SHP77 (cell line): ENCODE measurements around the gene INSL3.
"Not testable (repeated sequence)": the region's sequence is repeated elsewhere in the genome, so short reads cannot be mapped to it uniquely, and the experiment has no call there.

Experiments
- DNase-seq, 2 experiments: peaks; one replicate each; lab custom pipeline; 2025; lab: John Stamatoyannopoulos, UW

Gene INSL3

DNA sequence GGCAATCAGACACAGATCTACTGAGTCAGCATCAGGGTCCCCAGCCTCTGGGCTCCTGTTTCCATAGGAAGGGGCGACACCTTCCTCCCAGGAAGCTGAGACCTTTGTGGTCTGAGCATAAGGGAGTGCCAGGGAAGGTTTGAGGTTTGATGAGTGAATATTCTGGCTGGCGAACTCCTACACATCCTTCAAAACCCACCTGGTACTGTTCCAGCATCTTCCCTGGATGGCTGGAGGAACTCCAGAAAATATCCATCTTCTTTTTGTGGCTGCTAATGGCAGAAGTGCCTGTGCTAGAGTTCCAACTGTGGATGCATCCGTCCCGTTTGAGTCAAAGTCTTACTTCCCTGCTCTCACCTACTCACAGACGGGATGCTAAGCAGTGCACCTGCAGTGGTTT, 9.2 kb downstream of the INSL3 start:
- no peak for DNase-seq

GRCh38 chr19:17811681-17812080, 9.6 kb downstream of the INSL3 start:
- DNase-seq = no peak

- DNase-seq = no peak
Measured at GRCh38 chr19:17811103-17811502, 10.2 kb downstream of the INSL3 start.

- no peak for DNase-seq
Measured at GRCh38 chr19:17807731-17808316, 13.5 kb downstream of the INSL3 start.

DNA sequence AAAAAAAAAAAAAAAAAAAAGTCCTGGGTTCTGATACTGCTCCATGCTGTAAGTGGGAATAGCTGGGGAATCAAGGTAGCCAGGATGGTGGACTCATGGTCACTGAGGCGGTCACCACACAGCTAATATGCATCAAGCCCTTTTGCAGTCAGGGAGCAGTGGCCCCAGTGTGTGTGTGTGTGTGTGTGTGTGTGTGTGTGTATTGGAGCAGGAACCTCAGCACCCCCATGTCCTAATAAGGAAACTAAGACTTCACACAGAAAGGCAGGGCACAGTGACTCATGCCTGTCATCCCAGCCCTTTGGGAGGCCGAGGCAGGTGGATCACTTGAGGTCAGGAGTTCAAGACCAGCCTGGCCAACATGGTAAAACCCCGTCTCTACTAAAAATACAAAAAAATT, 14.4 kb downstream of the INSL3 start:
- DNase-seq = no peak

DNA sequence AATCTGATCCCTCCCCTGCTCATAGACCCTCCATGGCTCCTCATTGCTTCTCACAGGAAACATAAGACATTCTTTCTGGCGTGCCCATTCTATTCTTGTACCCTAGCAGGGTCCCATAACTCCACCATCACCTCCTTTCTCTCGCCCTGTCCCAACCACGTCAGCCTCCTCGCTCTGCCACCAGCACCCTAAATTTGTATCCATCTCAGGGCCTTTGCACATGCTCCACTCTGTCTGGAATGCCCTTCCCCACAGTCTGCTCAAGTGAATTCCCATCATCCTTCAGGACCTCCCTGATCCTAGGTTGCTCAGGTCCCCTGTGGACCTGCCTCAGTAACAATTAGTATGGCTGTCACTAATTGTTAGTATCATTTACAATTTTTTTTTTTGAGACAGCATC, 15.9 kb downstream of the INSL3 start:
- no peak for DNase-seq

DNA sequence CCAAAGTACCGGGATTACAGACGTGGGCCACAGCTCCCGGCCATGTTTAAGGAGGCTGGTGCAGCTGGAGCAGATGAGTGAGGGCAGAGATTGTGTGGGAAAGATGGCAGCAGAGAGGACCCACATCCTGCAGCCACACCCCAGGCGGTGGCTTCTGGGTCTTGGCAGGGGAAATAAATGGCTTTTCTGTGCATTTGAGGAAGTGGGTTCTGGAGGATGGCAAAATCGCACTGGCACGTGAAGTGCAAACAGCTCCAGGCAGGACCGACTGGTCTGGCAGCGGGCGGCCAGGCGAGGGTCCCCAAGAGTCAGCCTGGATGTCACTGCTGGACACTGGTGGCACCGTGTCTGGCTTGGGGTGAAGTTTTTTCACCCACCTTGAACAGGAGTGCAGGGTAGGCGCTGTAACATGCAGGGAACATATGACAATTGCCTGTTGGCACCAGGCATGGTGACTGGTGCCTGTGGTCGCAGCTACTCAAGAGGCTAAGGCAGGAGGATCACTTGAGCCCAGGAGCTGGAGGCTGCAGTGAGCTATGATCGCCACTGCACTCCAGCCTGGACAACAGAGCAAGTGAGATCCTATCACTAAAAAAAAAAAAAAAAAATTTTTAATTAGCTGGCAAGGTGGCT, 17.9 kb downstream of the INSL3 start:
- no peak for DNase-seq

- no peak for DNase-seq
Measured at GRCh38 chr19:17802137-17802858, 19.0 kb downstream of the INSL3 start.

- not testable (repeated sequence) for DNase-seq
Measured at GRCh38 chr19:17798599-17798998, 22.7 kb downstream of the INSL3 start.

DNA sequence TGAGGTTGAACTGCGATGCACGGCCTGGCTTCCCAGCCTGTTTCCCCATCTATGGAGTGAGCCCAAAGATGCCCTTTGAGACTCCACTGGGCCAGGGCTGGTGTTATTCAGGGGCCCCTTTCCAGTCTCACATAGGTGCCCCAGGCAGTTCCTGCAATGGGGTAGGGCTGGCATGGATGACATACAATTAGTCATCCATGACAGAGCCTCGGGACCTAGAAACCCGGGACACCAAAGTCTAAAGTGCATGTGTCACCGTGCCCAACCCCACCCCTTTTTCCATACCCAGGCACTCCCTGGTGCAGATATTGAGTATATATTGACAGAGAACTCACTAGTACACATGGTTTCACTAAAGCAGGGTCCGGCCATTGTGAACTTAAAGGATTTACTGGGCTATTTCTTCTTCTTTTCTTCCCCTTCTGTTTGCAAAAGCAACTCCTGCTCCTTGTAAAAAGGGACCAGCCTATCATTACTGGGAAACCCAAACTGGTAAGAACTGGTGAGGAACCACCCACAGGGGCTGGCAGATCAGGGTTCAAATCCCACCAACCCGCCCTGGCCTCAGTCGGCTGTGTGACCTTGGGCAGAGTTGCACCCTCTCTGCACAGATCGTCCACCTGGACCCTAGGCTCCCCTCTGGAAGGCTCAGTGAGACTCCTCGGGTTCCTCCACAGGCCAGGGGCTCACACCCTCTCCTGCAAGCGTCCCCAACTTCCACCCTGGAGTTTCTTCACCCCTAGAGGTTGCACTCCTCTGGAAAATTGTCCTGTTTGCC, 23.7 kb downstream of the INSL3 start:
- DNase-seq = no peak

DNA sequence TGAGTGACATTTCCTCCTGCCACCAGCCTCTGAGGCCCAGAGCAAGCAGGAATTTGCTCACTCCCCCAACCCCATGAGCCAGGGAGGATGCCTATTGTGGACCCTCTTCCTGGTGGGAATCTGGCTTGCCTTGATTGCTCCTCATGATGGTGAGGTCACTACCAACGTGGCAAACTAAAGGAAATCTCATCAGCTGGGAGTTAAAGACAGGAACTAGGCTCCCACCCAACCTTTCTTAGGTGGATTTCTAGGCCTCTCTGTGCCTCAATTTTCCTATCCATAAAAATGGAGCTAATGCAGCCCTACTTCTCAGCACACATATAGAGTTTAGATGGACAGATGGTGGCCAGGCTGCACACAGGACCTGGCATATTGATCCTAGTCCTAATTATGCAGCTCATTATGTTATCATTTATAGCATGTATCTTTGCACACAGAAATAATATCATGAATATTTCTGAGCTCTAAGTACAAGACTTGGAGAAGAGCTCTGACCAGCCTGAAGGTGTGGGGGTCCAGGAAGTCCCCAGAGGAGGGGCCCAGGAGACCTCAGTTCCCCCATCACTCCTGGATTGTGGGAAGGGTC, 24.4 kb downstream of the INSL3 start:
- no peak for DNase-seq

DNA sequence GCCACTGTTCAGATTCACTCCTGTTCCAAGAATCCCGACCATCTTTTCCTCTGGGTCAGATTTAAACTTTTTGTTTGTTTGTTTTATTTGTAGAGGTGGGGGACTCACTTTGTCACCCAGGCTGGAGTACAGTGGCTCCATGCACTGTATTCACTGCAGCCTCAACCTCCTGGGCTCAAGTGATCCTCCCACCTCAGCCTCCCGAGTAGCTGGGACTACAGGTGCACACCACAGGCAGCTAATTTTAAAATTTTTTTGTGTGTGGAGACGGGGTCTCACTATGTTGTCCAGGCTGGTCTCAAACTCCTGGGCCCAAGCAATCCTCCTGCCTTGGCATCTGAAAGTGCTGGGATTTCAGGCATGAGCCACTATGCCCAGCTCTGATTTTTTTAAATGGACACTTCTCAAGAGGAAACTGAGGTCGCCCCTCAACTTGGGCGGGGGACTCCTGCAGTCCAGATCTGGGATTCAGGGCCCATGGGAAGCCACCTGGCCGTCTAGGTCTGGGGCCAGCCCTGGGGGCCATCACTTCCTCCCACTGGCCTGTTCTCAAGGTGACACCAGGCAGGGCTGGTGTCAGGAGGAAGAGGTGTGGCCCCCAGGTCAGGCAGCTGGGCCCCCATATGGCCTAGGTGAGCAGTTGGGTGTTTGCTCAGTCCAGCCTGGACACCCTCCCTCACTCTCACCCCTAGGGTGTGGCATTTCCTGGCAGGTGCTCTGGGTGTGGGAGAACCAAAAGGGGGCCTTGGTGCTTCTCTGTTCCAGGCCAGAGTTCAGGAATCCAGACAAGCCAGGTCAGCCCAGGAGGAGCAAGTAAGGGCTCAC, 25.1 kb downstream of the INSL3 start:
- no peak for DNase-seq

- no peak for DNase-seq
Measured at GRCh38 chr19:17795495-17795856, 25.8 kb downstream of the INSL3 start.

DNA sequence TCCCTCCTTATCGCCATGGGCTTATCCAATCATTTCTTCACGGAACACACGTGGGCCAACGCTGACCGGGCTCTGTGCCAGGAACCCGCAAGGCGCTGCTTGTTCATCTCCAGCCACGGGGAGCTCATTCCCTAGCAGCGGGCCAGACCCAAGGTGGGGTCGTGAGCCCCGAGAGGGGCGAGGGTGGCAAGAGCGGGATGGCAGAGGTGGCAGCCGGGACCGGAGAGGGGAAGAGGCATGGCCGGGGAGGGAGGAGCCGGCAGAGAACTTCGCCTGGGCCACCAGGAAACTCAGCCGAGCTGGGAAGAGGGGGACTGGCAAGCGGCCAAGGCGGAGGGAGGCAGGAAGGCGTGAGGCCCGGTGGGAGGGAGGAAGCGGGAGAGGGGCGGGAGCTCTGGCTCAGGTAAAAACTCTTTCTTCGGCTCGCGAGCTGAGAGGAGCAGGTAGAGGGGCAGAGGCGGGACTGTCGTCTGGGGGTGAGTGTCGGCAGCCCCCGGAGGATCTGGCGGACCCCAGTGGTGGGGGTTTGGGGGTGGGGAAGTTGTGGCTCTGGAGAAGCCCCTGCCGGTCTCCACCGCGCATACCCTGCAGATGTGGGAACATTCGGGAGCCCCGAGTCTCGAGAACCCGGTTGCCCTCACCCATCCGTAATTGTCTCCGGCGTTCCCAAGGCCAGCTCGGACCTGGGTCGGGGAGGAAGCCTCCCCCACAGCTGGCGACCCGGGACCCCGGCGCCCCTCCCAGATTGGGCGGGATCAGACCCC, 26.4 kb downstream of the INSL3 start, which contains the start of gene B3GNT3:
B3GNT3 (plus strand) TSS at position 408 of the 764 bp plus-strand sequence. CDS start 12,670 bp downstream, outside the sequence.
- DNase-seq = peak; percentile 13 to 50

DNA sequence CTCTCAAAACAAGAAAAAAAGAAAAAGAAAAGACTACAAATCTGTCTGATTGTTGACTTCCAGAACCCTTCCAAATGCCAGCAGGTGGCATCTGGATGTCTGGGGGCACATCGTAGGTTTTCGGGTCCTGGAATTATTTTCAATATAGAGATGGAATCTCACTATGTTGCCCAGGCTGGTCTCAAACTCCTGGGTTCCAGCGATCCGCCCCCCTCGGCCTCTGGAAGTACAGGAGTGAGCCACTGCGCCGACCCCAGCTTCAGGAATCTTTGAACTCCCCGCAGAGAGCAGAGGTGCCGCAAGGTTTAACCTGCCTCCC, 26.9 kb downstream of the INSL3 start:
- DNase-seq = no peak

DNA sequence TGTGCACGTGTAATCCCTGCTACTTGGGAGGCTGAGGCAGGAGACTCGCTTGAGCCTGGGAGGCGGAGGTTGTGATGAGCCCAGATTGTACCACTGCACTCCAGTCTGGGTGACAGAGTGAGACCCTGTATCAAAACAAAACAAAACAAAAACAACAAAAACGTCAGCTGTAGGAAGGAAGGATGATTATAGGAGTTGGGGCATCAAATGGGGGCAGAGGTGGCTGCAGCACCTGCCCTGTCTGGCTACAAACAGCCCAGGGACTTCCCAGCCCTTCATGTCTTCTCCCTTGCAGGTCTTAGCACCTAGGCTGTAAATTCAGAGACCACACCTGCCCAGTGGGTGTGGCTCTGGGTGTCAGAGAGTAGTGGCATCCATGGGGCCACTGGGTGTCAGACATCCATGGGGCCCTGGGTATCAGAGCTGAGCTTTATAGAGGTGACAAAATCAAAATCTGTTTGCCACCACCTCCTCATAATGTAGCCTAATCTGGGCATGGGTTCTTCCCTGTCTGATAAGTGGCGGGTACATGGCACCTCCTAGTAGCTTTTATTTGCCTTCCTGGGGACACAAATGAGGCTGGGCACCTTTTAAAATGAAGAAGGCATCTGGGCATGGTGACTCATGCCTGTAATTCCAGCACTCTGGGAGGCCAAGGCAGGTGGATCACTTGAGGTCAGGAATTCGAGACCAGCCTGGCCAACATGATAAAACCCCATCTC, 31.1 kb downstream of the INSL3 start:
- DNase-seq = no peak

GRCh38 chr19:17788632-17789031, 32.7 kb downstream of the INSL3 start:
- no peak for DNase-seq

DNA sequence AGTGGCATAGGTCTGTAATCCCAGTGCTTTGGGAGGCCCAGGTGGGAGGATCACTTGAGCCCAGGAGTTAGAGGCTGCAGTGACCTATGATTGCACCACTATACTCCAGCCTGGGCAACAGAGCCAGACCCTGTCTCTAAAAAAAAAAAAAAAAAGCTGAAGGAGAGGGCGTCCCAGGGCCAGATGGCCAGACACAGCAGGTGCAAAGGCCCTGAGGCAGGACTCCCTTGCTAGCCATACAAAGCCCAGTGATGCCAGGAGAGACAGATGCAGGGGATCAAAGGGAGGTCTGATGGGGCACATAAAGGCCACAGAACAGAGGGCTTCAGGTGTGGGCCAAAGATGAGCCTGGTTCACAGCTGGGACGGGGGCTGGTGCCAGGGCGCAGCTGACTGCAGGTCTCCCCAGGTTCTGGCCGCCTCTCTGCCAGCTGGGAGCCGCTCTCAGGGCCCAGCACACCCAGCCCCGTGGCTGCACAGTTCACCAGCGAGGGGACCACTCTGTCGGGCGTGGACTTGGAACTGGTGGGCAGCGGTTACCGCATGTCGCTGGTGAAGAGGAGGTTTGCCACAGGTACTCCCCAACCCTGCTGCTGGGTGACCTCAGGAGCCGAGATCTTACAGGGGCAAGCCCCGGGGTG, 33.9 kb downstream of the INSL3 start:
- no peak for DNase-seq

GRCh38 chr19:17784201-17785008, 36.9 kb downstream of the INSL3 start:
- DNase-seq = peak; percentile 49 to 52
